ENCODE measurements around the gene OR2W1. TPM values are rescaled to one million over a fixed set of nuclear protein-coding genes. Genes with fewer than 3 reads are reported as not detected.

Gene OR2W1
- polyA plus RNA-seq, 3 donors: not detected

- DNase-seq (ENCODE audit: extremely low read depth in 1 of 11, low read depth in 9 of 11, low spot score in 4 of 11): no peak
Observed at GRCh38 chr6:29008089-29008488, 36.9 kb downstream of the OR2W1 start.

- DNase-seq (ENCODE audit: extremely low read depth in 1 of 11, low read depth in 9 of 11, low spot score in 4 of 11): peak in 7 of 11 donors; percentile 63 to 84 (median 74)
Observed at GRCh38 chr6:29005183-29005885, 39.6 kb downstream of the OR2W1 start, which contains the start of gene ZNF311. ZNF311 (minus strand) TSS chr6:29005315; CDS start chr6:29003954, 1,361 bp downstream.

- no peak for DNase-seq (ENCODE audit: extremely low read depth in 1 of 11, low read depth in 9 of 11, low spot score in 4 of 11)
Observed at GRCh38 chr6:28996844-28997510, 48.0 kb downstream of the OR2W1 start.

- DNase-seq (ENCODE audit: extremely low read depth in 1 of 11, low read depth in 9 of 11, low spot score in 4 of 11): no peak
Observed at GRCh38 chr6:28995093-28995650, 49.8 kb downstream of the OR2W1 start.

Other genes with a start within 250 kb of the OR2W1 start
- gene TRIM27, start 121.2 kb downstream of the OR2W1 start, polyA plus RNA-seq (ENCODE audit: insufficient read length in 3 of 3): 10 to 100 TPM; 73.7 to 91.1 (median 77.0) TPM
- 1 to 10 TPM; 5.4 to 7.0 (median 6.7) TPM for gene ZNF311, start 39.9 kb downstream of the OR2W1 start, polyA plus RNA-seq (ENCODE audit: insufficient read length in 3 of 3)
- gene OR2B3, start 42.1 kb upstream of the OR2W1 start, polyA plus RNA-seq (ENCODE audit: insufficient read length in 3 of 3): not detected
- not detected for gene OR2J1, start 54.3 kb upstream of the OR2W1 start, polyA plus RNA-seq (ENCODE audit: insufficient read length in 3 of 3)
- gene OR2J3, start 62.9 kb upstream of the OR2W1 start, polyA plus RNA-seq (ENCODE audit: insufficient read length in 3 of 3): not detected
- gene OR2J2, start 125.7 kb upstream of the OR2W1 start, polyA plus RNA-seq (ENCODE audit: insufficient read length in 3 of 3): not detected